ENCODE data around the gene SETX.

SETX gene

GRCh38 chr9:132224645-132225044, 130.1 kb downstream of the SETX start:
- no peak for DNase-seq

- no peak for DNase-seq
These were observed 132.8 kb downstream of the SETX start for GRCh38 chr9:132221941-132222340.

GRCh38 chr9:132218208-132218607, 136.6 kb downstream of the SETX start:
- no peak for DNase-seq

GRCh38 chr9:132216861-132217619, 137.7 kb downstream of the SETX start:
- DNase-seq: peak in 1 of 56 donors; percentile 22

- DNase-seq: peak in 50 of 56 donors; percentile 13 to 91 (median 72)
These were observed 140.7 kb downstream of the SETX start for GRCh38 chr9:132214027-132214622.

GRCh38 chr9:132211570-132211969, 143.2 kb downstream of the SETX start:
- no peak for DNase-seq
